ENCODE results near the gene SRSF7. TPM values are rescaled to one million over a fixed set of nuclear protein-coding genes. Genes with fewer than 3 reads are reported as not detected.
"Not testable (repeated sequence)": the region's sequence is repeated elsewhere in the genome, so short reads cannot be mapped to it uniquely, and the experiment has no call there.

The SRSF7 gene
- 231 TPM for polyA plus RNA-seq (2013)

GRCh38 chr2:38750891-38751595 lies at the start of gene SRSF7:
Gene SRSF7 (minus strand): TSS chr2:38751361. CDS start chr2:38751256, 105 bp downstream.
- 0% methylated on average over 47 of the region's 68 CpGs for WGBS (ENCODE audit: insufficient coverage)
- CTCF ChIA-PET, result interaction anchor here (1.0 to 2.2 kb wide), 5 partner anchors 8 to 169 kb away, joined by 3 to 7 read pairs (median 4); no protein-coding TSS in a partner anchor
- Histone ChIP-seq H3K4me3 (ENCODE audit: control insufficient read depth in 1 of 7, extremely low read depth in 1 of 7, insufficient read depth in 4 of 7, low read depth in 2 of 7, low read length in 6 of 7) (peak within 1 kb of the TSS; percentile 88 to 100 (median 99)), H3K9me3 (ENCODE audit: control extremely low read depth in 1 of 5, control insufficient read depth in 4 of 5, insufficient read depth in 2 of 5, low read depth in 1 of 5, low read length in 4 of 5) (no peaks in the 10 kb centered on the region), H3K27me3 (replicated peaks in 2 of 5; ENCODE audit: control insufficient read depth in 4 of 5, insufficient read depth in 5 of 5, low read length in 4 of 5) (no peaks in the 10 kb centered on the region), H3K36me3 (ENCODE audit: control insufficient read depth in 4 of 4, insufficient read depth in 4 of 4, low read length in 3 of 4) (peaks cover 20 to 42% (median 28%) of the 10 kb centered on the region in 4 experiments), H3K4me1 (ENCODE audit: control extremely low read depth in 1 of 4, control insufficient read depth in 4 of 4, insufficient read depth in 4 of 4, low read length in 3 of 4) (peaks cover 10 to 42% (median 29%) of the 10 kb centered on the region in 4 experiments), H3K27ac (ENCODE audit: insufficient read depth in 1 of 2, low read depth in 1 of 2, low read length in 2 of 2, poor library complexity in 1 of 2, severe bottlenecking in 2 of 2) (peak within 1 kb of the TSS; percentile 93 to 97)
- DNase-seq, result peak; percentile 99
- POLR2A ChIA-PET, result interaction anchor here (0.6 to 1.8 kb wide), 11 partner anchors 8 to 558 kb away, joined by 3 to 13 read pairs (median 4); no protein-coding TSS in a partner anchor

DNA sequence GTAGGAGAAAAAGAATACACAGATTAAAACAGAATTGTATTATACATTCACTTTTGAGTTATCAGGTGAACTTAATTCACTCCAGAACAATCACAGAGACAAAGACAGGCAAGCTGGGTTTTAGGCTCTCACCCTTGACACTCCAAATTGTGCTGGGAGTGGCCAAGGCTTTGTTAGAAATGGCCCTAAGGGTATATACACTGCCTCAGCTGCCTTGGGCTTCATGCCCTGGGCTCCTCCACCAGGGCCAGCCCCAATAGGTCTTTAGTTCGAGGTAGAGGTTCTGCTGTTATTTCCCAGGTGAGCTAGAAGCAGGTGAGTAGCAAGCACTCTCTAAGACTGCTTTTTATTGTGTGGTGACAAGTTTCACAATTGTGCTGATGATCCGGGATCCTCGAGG lies 46.8 kb upstream of the SRSF7 start:
- 96% methylated on average over 3 of the region's 3 CpGs for WGBS (ENCODE audit: insufficient coverage)
- Histone ChIP-seq H3K27me3 (replicated peaks in 2 of 5; ENCODE audit: control insufficient read depth in 4 of 5, insufficient read depth in 5 of 5, low read length in 4 of 5) (no peaks in the 10 kb centered on the region), H3K4me1 (ENCODE audit: control extremely low read depth in 1 of 4, control insufficient read depth in 4 of 4, insufficient read depth in 4 of 4, low read length in 3 of 4) (no peaks in the 10 kb centered on the region), H3K36me3 (ENCODE audit: control insufficient read depth in 4 of 4, insufficient read depth in 4 of 4, low read length in 3 of 4) (peaks cover 6 to 21% (median 8%) of the 10 kb centered on the region in 4 experiments), H3K27ac (ENCODE audit: insufficient read depth in 1 of 2, low read depth in 1 of 2, low read length in 2 of 2, poor library complexity in 1 of 2, severe bottlenecking in 2 of 2) (no peak overlapping the region), H3K4me3 (ENCODE audit: control insufficient read depth in 1 of 7, extremely low read depth in 1 of 7, insufficient read depth in 4 of 7, low read depth in 2 of 7, low read length in 6 of 7) (no peak overlapping the region), H3K9me3 (ENCODE audit: control extremely low read depth in 1 of 5, control insufficient read depth in 4 of 5, insufficient read depth in 2 of 5, low read depth in 1 of 5, low read length in 4 of 5) (no peaks in the 10 kb centered on the region)
- no peak for DNase-seq
- ChIA-PET CTCF (no interaction called here), POLR2A (no interaction called here)

DNA sequence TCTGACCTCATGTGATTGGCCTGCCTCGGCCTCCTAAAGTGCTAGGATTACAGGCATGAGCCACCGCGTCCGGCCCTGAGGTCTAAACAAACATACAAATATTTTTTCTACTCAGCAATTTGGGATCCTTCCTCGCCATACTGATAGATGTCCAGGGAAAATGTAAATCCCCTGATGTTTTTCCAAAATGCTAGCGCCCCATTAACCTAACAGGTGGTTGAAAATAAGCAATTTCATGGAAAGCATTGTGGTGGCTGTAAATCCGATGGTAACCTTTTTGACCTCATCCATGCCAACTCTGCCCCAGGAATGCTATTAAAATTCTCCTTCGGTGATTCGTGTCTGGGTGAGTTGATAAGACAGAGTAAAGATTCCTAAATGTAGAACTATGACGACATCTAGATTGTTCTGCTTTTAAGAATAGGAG lies 46.1 kb upstream of the SRSF7 start:
- CTCF ChIA-PET, result interaction anchor here (1.0 kb wide), 1 partner anchor 9 kb away, joined by 3 read pairs; no protein-coding TSS in a partner anchor
- 100% methylated on average over 2 of the region's 10 CpGs for WGBS (ENCODE audit: insufficient coverage)
- DNase-seq, result peak in 1 of 3 donors; percentile 6

GRCh38 chr2:38795016-38795415 lies 43.9 kb upstream of the SRSF7 start:
- POLR2A ChIA-PET, result not testable (repeated sequence)

More for the DNA sequence above, 46.1 kb upstream of the SRSF7 start:
- Histone ChIP-seq H3K36me3 (ENCODE audit: control insufficient read depth in 4 of 4, insufficient read depth in 4 of 4, low read length in 3 of 4) (peaks cover 0 to 15% (median 8%) of the 10 kb centered on the region in 4 experiments), H3K27me3 (replicated peaks in 2 of 5; ENCODE audit: control insufficient read depth in 4 of 5, insufficient read depth in 5 of 5, low read length in 4 of 5) (no peaks in the 10 kb centered on the region), H3K27ac (ENCODE audit: insufficient read depth in 1 of 2, low read depth in 1 of 2, low read length in 2 of 2, poor library complexity in 1 of 2, severe bottlenecking in 2 of 2) (no peak overlapping the region), H3K4me1 (ENCODE audit: control extremely low read depth in 1 of 4, control insufficient read depth in 4 of 4, insufficient read depth in 4 of 4, low read length in 3 of 4) (no peaks in the 10 kb centered on the region), H3K9me3 (ENCODE audit: control extremely low read depth in 1 of 5, control insufficient read depth in 4 of 5, insufficient read depth in 2 of 5, low read depth in 1 of 5, low read length in 4 of 5) (no peaks in the 10 kb centered on the region), H3K4me3 (ENCODE audit: control insufficient read depth in 1 of 7, extremely low read depth in 1 of 7, insufficient read depth in 4 of 7, low read depth in 2 of 7, low read length in 6 of 7) (no peak overlapping the region)
- POLR2A ChIA-PET, result no interaction called here

DNA sequence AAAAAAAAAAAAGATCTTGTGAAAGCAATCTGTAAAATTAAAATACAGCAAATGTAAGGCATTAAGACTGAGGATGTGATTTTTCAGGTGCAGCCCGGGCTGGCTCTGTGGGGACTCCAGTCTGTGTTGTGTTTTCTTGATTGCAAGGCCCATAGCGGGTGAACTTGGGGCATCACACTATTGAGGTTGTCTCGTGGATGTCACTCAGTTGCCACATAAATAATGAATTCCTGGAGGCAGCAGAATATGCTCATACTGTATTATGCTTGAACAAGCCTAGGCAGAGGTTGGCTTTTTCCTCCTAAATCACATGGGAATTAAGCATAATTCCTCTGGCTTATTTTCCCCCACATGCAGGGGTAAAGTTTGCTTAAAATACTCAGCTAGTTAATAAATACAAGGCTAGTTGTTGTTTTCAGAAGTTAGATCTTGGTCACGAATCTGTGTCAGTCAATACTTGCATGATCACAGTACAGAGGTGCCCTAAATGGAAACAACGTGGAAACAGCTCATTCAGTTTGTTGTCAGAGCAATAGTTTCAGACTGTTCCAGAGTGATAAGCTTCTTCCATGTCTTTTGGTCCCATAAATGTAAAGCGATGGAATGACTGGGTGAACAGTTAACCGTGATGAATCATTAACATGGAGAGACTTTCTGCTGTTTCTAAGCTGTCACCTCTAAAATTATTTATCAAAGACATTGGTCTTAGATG lies 43.2 kb upstream of the SRSF7 start:
- ChIA-PET CTCF (no interaction called here), POLR2A (no interaction called here)
- 98% methylated on average over 6 of the region's 7 CpGs for WGBS (ENCODE audit: insufficient coverage)
- H3K27ac ChIP-seq (ENCODE audit: insufficient read depth in 1 of 2, low read depth in 1 of 2, low read length in 2 of 2, poor library complexity in 1 of 2, severe bottlenecking in 2 of 2), result no peak overlapping the region
- no peak overlapping the region for H3K4me3 ChIP-seq (ENCODE audit: control insufficient read depth in 1 of 7, extremely low read depth in 1 of 7, insufficient read depth in 4 of 7, low read depth in 2 of 7, low read length in 6 of 7)
- no peaks in the 10 kb centered on the region for H3K9me3 ChIP-seq (ENCODE audit: control extremely low read depth in 1 of 5, control insufficient read depth in 4 of 5, insufficient read depth in 2 of 5, low read depth in 1 of 5, low read length in 4 of 5)
- no peaks in the 10 kb centered on the region for H3K4me1 ChIP-seq (ENCODE audit: control extremely low read depth in 1 of 4, control insufficient read depth in 4 of 4, insufficient read depth in 4 of 4, low read length in 3 of 4)
- H3K27me3 ChIP-seq (replicated peaks in 2 of 5; ENCODE audit: control insufficient read depth in 4 of 5, insufficient read depth in 5 of 5, low read length in 4 of 5), result no peaks in the 10 kb centered on the region
- DNase-seq, result no peak
- peaks cover 0 to 9% (median 5%) of the 10 kb centered on the region in 4 experiments for H3K36me3 ChIP-seq (ENCODE audit: control insufficient read depth in 4 of 4, insufficient read depth in 4 of 4, low read length in 3 of 4)

More at GRCh38 chr2:38795016-38795415, 43.9 kb upstream of the SRSF7 start:
- H3K36me3 ChIP-seq (ENCODE audit: control insufficient read depth in 4 of 4, insufficient read depth in 4 of 4, low read length in 3 of 4); H3K9me3 ChIP-seq (ENCODE audit: control extremely low read depth in 1 of 5, control insufficient read depth in 4 of 5, insufficient read depth in 2 of 5, low read depth in 1 of 5, low read length in 4 of 5); H3K27ac ChIP-seq (ENCODE audit: insufficient read depth in 1 of 2, low read depth in 1 of 2, low read length in 2 of 2, poor library complexity in 1 of 2, severe bottlenecking in 2 of 2); H3K4me1 ChIP-seq (ENCODE audit: control extremely low read depth in 1 of 4, control insufficient read depth in 4 of 4, insufficient read depth in 4 of 4, low read length in 3 of 4); H3K4me3 ChIP-seq (ENCODE audit: control insufficient read depth in 1 of 7, extremely low read depth in 1 of 7, insufficient read depth in 4 of 7, low read depth in 2 of 7, low read length in 6 of 7); H3K27me3 ChIP-seq (replicated peaks in 2 of 5; ENCODE audit: control insufficient read depth in 4 of 5, insufficient read depth in 5 of 5, low read length in 4 of 5); DNase-seq: not testable (repeated sequence)
- CTCF ChIA-PET, result interaction anchor here (0.5 kb wide), 1 partner anchor 35 kb away, joined by 3 read pairs; no protein-coding TSS in a partner anchor
- WGBS (ENCODE audit: insufficient coverage), result 100% methylated on average over 4 of the region's 7 CpGs

GRCh38 chr2:38793511-38793910 lies 42.4 kb upstream of the SRSF7 start:
- Histone ChIP-seq H3K27me3 (replicated peaks in 2 of 5; ENCODE audit: control insufficient read depth in 4 of 5, insufficient read depth in 5 of 5, low read length in 4 of 5) (no peaks in the 10 kb centered on the region), H3K9me3 (ENCODE audit: control extremely low read depth in 1 of 5, control insufficient read depth in 4 of 5, insufficient read depth in 2 of 5, low read depth in 1 of 5, low read length in 4 of 5) (no peaks in the 10 kb centered on the region), H3K4me3 (ENCODE audit: control insufficient read depth in 1 of 7, extremely low read depth in 1 of 7, insufficient read depth in 4 of 7, low read depth in 2 of 7, low read length in 6 of 7) (no peak overlapping the region), H3K27ac (ENCODE audit: insufficient read depth in 1 of 2, low read depth in 1 of 2, low read length in 2 of 2, poor library complexity in 1 of 2, severe bottlenecking in 2 of 2) (no peak overlapping the region), H3K4me1 (ENCODE audit: control extremely low read depth in 1 of 4, control insufficient read depth in 4 of 4, insufficient read depth in 4 of 4, low read length in 3 of 4) (no peaks in the 10 kb centered on the region), H3K36me3 (ENCODE audit: control insufficient read depth in 4 of 4, insufficient read depth in 4 of 4, low read length in 3 of 4) (peaks cover 0 to 9% (median 5%) of the 10 kb centered on the region in 4 experiments)
- no CpG with 5 or more reads among the region's 5 CpGs for WGBS (ENCODE audit: insufficient coverage)
- ChIA-PET POLR2A (no interaction called here), CTCF (no interaction called here)
- no peak for DNase-seq

- no peak for DNase-seq
- POLR2A ChIA-PET, result no interaction called here
- WGBS (ENCODE audit: insufficient coverage), result 50% methylated on average over 2 of the region's 2 CpGs
- H3K4me3 ChIP-seq (ENCODE audit: control insufficient read depth in 1 of 7, extremely low read depth in 1 of 7, insufficient read depth in 4 of 7, low read depth in 2 of 7, low read length in 6 of 7), result no peak overlapping the region
- no peaks in the 10 kb centered on the region for H3K27me3 ChIP-seq (replicated peaks in 2 of 5; ENCODE audit: control insufficient read depth in 4 of 5, insufficient read depth in 5 of 5, low read length in 4 of 5)
- H3K36me3 ChIP-seq (ENCODE audit: control insufficient read depth in 4 of 4, insufficient read depth in 4 of 4, low read length in 3 of 4), result peaks cover 0 to 3% (median 1%) of the 10 kb centered on the region in 4 experiments
- no peak overlapping the region for H3K27ac ChIP-seq (ENCODE audit: insufficient read depth in 1 of 2, low read depth in 1 of 2, low read length in 2 of 2, poor library complexity in 1 of 2, severe bottlenecking in 2 of 2)
- no peaks in the 10 kb centered on the region for H3K4me1 ChIP-seq (ENCODE audit: control extremely low read depth in 1 of 4, control insufficient read depth in 4 of 4, insufficient read depth in 4 of 4, low read length in 3 of 4)
- H3K9me3 ChIP-seq (ENCODE audit: control extremely low read depth in 1 of 5, control insufficient read depth in 4 of 5, insufficient read depth in 2 of 5, low read depth in 1 of 5, low read length in 4 of 5), result no peaks in the 10 kb centered on the region
- CTCF ChIA-PET, result no interaction called here
Measured at GRCh38 chr2:38792751-38793150, 41.6 kb upstream of the SRSF7 start.

All from common myeloid progenitor, CD34-positive (primary cell).